Measurements from ENCODE around the gene ZFYVE26. TPM values are rescaled to one million over a fixed set of nuclear protein-coding genes. Genes with fewer than 3 reads are reported as not detected.
"Not testable (repeated sequence)": the region's sequence is repeated elsewhere in the genome, so short reads cannot be mapped to it uniquely, and the experiment has no call there.

ZFYVE26 gene
- total RNA-seq, 1 experiment from 2014 or later: 20.5 TPM

GRCh38 chr14:67717048-67717447 lies 99.3 kb downstream of the ZFYVE26 start:
- CTCF ChIA-PET: no interaction called here
- H3K27me3 ChIP-seq (replicated peaks; ENCODE audit: insufficient read depth, low read depth, low read length, poor library complexity): no peaks in the 10 kb centered on the region

DNA sequence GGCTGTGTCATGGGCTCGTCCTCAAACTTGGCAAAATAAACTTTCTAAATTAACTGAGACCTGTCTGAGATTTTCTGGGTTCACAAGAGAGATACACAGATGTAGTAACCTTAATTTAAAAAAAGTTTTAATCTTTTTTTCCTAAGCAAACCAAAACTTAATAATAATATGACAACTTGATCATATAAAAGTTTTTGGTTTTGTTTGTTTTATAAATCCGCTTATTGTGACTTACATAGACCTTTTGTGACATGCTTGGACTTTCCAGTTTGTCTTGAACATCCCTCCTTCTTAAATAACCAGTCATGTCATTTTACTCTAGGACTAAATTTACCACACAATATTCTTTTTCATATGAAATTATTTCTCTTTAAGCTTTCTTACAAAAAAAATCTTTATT lies 106.2 kb downstream of the ZFYVE26 start:
- ChIA-PET POLR2A (ENCODE audit: low non-redundant PET) (no interaction called here), CTCF (no interaction called here)
- Histone ChIP-seq H3K36me3 (ENCODE audit: insufficient read depth, low read length, poor library complexity, severe bottlenecking) (no peaks in the 10 kb centered on the region), H3K4me1 (ENCODE audit: insufficient read depth, low read length, poor library complexity, severe bottlenecking) (no peaks in the 10 kb centered on the region), H3K27ac (ENCODE audit: low read depth, low read length, poor library complexity, severe bottlenecking) (no peak overlapping the region), H3K4me3 (ENCODE audit: low read depth, low read length, poor library complexity, severe bottlenecking) (no peak overlapping the region), H3K9me3 (ENCODE audit: low read depth, low read length, poor library complexity, severe bottlenecking) (peaks cover 21% of the 10 kb centered on the region), H3K27me3 (replicated peaks; ENCODE audit: insufficient read depth, low read depth, low read length, poor library complexity) (no peaks in the 10 kb centered on the region)
- BruUV-seq (replicated peaks): no TSS peak
- peak; percentile 16 for DNase-seq (ENCODE audit: low spot score)
- intact Hi-C loops (cut with micrococcal nuclease; ENCODE audit: unreplicated experiment): no loop called here
- no peak for TF ChIP-seq CTCF (conservative IDR thresholded peaks at IDR 0.05; ENCODE audit: low read depth, low read length)
- no peak for TF ChIP-seq EZH2 (IDR thresholded peaks at IDR 0.05; ENCODE audit: borderline replicate concordance, low read depth, low read length, poor library complexity, severe bottlenecking)

More at GRCh38 chr14:67717048-67717447, 99.3 kb downstream of the ZFYVE26 start:
- H3K27ac ChIP-seq (ENCODE audit: low read depth, low read length, poor library complexity, severe bottlenecking): no peak overlapping the region
- H3K4me1 ChIP-seq (ENCODE audit: insufficient read depth, low read length, poor library complexity, severe bottlenecking): peaks cover 2% of the 10 kb centered on the region
- POLR2A ChIA-PET (ENCODE audit: low non-redundant PET): no interaction called here
- no peaks in the 10 kb centered on the region for H3K36me3 ChIP-seq (ENCODE audit: insufficient read depth, low read length, poor library complexity, severe bottlenecking)
- no peak for DNase-seq (ENCODE audit: low spot score)
- no peaks in the 10 kb centered on the region for H3K9me3 ChIP-seq (ENCODE audit: low read depth, low read length, poor library complexity, severe bottlenecking)
- no peak for TF ChIP-seq EZH2 (IDR thresholded peaks at IDR 0.05; ENCODE audit: borderline replicate concordance, low read depth, low read length, poor library complexity, severe bottlenecking)
- no peak for TF ChIP-seq CTCF (conservative IDR thresholded peaks at IDR 0.05; ENCODE audit: low read depth, low read length)
- no TSS peak for BruUV-seq (replicated peaks)
- no peak overlapping the region for H3K4me3 ChIP-seq (ENCODE audit: low read depth, low read length, poor library complexity, severe bottlenecking)
- intact Hi-C loops (cut with micrococcal nuclease; ENCODE audit: unreplicated experiment): no loop called here

DNA sequence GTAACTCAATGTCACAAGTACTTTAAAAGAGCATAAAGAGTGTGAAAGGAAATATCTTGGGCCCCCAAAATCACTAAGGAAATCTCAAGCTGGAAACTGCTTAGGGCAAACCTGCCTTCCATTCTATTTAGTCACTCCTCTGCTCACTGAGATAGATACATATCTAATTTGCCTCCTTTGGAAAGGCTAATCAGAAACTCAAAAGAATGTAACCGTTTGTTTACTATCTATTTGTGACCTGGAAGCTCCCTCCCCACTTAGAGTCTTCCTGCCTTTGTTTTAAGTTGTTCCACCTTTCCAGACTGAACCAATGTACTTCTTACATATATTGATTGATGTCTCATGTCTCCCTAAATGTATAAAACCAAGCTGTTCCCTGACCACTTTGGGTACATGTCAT lies 106.6 kb downstream of the ZFYVE26 start:
- not testable (repeated sequence) for H3K4me1 ChIP-seq (ENCODE audit: insufficient read depth, low read length, poor library complexity, severe bottlenecking)
- intact Hi-C loops (cut with micrococcal nuclease; ENCODE audit: unreplicated experiment): loop anchor here (10.0 kb wide), 1 partner anchor 185 kb away; no protein-coding TSS in a partner anchor

DNA sequence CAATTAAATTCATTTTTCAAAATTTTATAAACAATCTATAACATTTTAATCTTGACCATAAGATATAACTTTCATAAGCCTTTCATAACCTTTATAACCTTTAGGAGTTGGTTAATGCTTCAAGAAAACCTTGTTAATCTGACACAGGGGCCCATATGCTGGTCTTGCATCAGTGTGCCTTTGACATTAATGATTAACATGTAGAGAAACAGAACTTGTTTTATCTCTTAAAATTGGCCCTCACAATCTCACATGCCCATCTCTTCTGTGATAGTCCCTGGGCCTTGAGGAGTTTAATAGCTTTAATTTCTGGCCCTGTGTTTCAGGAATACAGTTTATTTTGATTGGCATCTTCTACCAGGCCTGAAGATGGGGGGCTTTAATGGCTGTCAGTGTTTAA lies 107.0 kb downstream of the ZFYVE26 start:
- H3K36me3 ChIP-seq (ENCODE audit: insufficient read depth, low read length, poor library complexity, severe bottlenecking); BruUV-seq (replicated peaks); POLR2A ChIA-PET (ENCODE audit: low non-redundant PET); H3K4me3 ChIP-seq (ENCODE audit: low read depth, low read length, poor library complexity, severe bottlenecking); DNase-seq (ENCODE audit: low spot score); CTCF ChIA-PET; H3K27me3 ChIP-seq (replicated peaks; ENCODE audit: insufficient read depth, low read depth, low read length, poor library complexity); H3K27ac ChIP-seq (ENCODE audit: low read depth, low read length, poor library complexity, severe bottlenecking); H3K4me1 ChIP-seq (ENCODE audit: insufficient read depth, low read length, poor library complexity, severe bottlenecking): not testable (repeated sequence)
- H3K9me3 ChIP-seq (ENCODE audit: low read depth, low read length, poor library complexity, severe bottlenecking): peaks cover 21% of the 10 kb centered on the region
- intact Hi-C loops (cut with micrococcal nuclease; ENCODE audit: unreplicated experiment): loop anchor here (10.0 kb wide), 1 partner anchor 185 kb away; no protein-coding TSS in a partner anchor

More for the DNA sequence above, 106.6 kb downstream of the ZFYVE26 start:
- BruUV-seq (replicated peaks); H3K27me3 ChIP-seq (replicated peaks; ENCODE audit: insufficient read depth, low read depth, low read length, poor library complexity); H3K36me3 ChIP-seq (ENCODE audit: insufficient read depth, low read length, poor library complexity, severe bottlenecking); H3K27ac ChIP-seq (ENCODE audit: low read depth, low read length, poor library complexity, severe bottlenecking); POLR2A ChIA-PET (ENCODE audit: low non-redundant PET); H3K4me3 ChIP-seq (ENCODE audit: low read depth, low read length, poor library complexity, severe bottlenecking); CTCF ChIA-PET; DNase-seq (ENCODE audit: low spot score): not testable (repeated sequence)
- peaks cover 21% of the 10 kb centered on the region for H3K9me3 ChIP-seq (ENCODE audit: low read depth, low read length, poor library complexity, severe bottlenecking)

Measured in A673 (cell line).